T-helper 17 cell (primary cell): ENCODE measurements around the gene ZGLP1. TPM values are rescaled to one million over a fixed set of nuclear protein-coding genes. Genes with fewer than 3 reads are reported as not detected.
A peak's percentile ranks its signal among the peaks of the same experiment; 100 is the strongest.

Experiments
- ATAC-seq: fragments of 150-1000 bp; cut with Tn5 transposase; 2 replicates; pipeline ENCODE4 v1.10.0; 2021; ENCODE audit warnings: mild to moderate bottlenecking, moderate library complexity
- DNase-seq, 3 donors: peaks; one replicate each; pipeline versions ENCODE4 v3.0.0 to v3.0.0-alpha.2; 2020 to 2021
- H3K9me3 ChIP-seq: one replicate; pipeline ENCODE4 v1.7.0; 2013; ENCODE audit warnings: low read length, mild to moderate bottlenecking; ENCODE audit not compliant: control insufficient read depth, poor library complexity, severe bottlenecking
- H3K27ac Mint-ChIP-seq: one replicate; pipeline ENCODE4 v1.8.0; 2022; ENCODE audit warnings: mild to moderate bottlenecking, moderate library complexity, mixed read lengths
- H3K27me3 Mint-ChIP-seq: one replicate; pipeline ENCODE4 v1.8.0; 2022; ENCODE audit warnings: mixed read lengths
- H3K36me3 Mint-ChIP-seq: one replicate; pipeline ENCODE4 v1.8.0; 2022; ENCODE audit warnings: low read depth, mixed read lengths
- H3K4me1 Mint-ChIP-seq: one replicate; pipeline ENCODE4 v1.8.0; 2022; ENCODE audit warnings: mild to moderate bottlenecking, mixed read lengths
- H3K4me3 Mint-ChIP-seq: one replicate; pipeline ENCODE4 v1.8.0; 2022; ENCODE audit warnings: mild to moderate bottlenecking, moderate library complexity, mixed read lengths
- total RNA-seq, 4 donors: library from RNA in 2 of 4; stranded (reverse) in 2 of 4; gene quantifications; one replicate each; pipeline ENCODE4 v1.2.3 and lab custom pipeline; 2022 to 2026

The ZGLP1 gene
- total RNA-seq, 2 donors from 2014 or later, result 1.1 to 2.4 TPM

DNA sequence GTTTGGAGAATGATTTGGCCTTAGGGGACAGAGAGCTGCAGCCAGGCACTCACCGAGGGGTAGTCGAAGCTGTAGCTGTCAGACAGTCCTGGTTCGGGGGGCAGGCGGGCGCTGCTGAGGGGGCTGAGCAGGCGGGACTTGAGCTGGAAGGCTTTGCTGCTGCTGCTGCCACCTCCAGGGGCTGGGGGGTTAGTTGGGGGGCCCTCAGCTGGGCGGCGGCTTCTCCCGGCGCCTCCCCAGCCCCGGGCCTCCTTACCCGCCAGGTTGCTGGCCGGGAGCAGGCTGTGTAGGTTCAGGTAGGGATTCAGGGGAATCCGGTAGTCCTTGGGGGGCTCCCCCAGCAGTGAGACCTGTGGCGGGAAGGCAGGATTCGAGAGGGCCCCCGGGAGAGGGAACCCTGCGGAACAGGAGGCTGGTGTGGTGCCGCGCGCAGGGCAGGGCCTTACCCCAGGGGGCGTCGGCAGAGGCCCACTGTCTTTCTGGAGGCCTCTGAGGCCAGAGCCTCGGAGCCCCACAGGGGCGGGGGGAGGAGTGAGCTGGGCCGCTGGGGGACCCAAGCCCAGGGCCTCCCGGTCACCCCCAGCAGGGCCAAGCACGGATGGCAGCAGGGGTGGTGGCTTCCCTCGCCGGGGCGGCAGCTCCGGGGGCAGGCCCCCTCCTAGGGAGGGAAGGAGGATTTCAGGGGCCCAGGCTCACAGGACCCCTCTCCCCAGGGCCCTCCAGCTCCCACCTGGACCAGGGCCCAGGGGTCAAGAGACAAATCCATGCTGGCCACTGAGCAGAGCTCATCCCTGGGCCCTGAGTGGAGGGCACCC, 11.2 kb upstream of the ZGLP1 start:
- no peak for DNase-seq
- no peaks in the 10 kb centered on the region for H3K9me3 ChIP-seq
- H3K4me3 Mint-ChIP-seq, result peak overlapping the region; percentile 36
- H3K27ac Mint-ChIP-seq, result peak overlapping the region; percentile 65
- no peaks in the 10 kb centered on the region for H3K27me3 Mint-ChIP-seq
- ATAC-seq, result no peak
- H3K4me1 Mint-ChIP-seq, result peaks cover 10% of the 10 kb centered on the region
- H3K36me3 Mint-ChIP-seq, result peaks cover 8% of the 10 kb centered on the region

- no peak overlapping the region for H3K4me3 Mint-ChIP-seq
- ATAC-seq, result no peak
- no peaks in the 10 kb centered on the region for H3K27me3 Mint-ChIP-seq
- H3K9me3 ChIP-seq, result no peaks in the 10 kb centered on the region
- no peak for DNase-seq
- peaks cover 20% of the 10 kb centered on the region for H3K4me1 Mint-ChIP-seq
- H3K27ac Mint-ChIP-seq, result no peak overlapping the region
- peaks cover 8% of the 10 kb centered on the region for H3K36me3 Mint-ChIP-seq
These were observed 9.4 kb upstream of the ZGLP1 start for GRCh38 chr19:10318807-10319682.

GRCh38 chr19:10317857-10318462, 8.3 kb upstream of the ZGLP1 start:
- H3K27me3 Mint-ChIP-seq, result no peaks in the 10 kb centered on the region
- no peak overlapping the region for H3K27ac Mint-ChIP-seq
- peaks cover 20% of the 10 kb centered on the region for H3K4me1 Mint-ChIP-seq

GRCh38 chr19:10317045-10317856, 7.6 kb upstream of the ZGLP1 start:
- no peak overlapping the region for H3K4me3 Mint-ChIP-seq
- DNase-seq, result no peak
- peaks cover 20% of the 10 kb centered on the region for H3K4me1 Mint-ChIP-seq
- no peaks in the 10 kb centered on the region for H3K27me3 Mint-ChIP-seq
- peaks cover 10% of the 10 kb centered on the region for H3K36me3 Mint-ChIP-seq
- peak overlapping the region; percentile 92 for H3K27ac Mint-ChIP-seq
- no peaks in the 10 kb centered on the region for H3K9me3 ChIP-seq
- ATAC-seq, result no peak

More at GRCh38 chr19:10317857-10318462, 8.3 kb upstream of the ZGLP1 start:
- DNase-seq (no peak), ATAC-seq (no peak)
- no peaks in the 10 kb centered on the region for H3K9me3 ChIP-seq
- Mint-ChIP-seq H3K36me3 (peaks cover 10% of the 10 kb centered on the region), H3K4me3 (no peak overlapping the region)

GRCh38 chr19:10316229-10317044, 6.8 kb upstream of the ZGLP1 start:
- no peaks in the 10 kb centered on the region for H3K27me3 Mint-ChIP-seq
- H3K9me3 ChIP-seq, result no peaks in the 10 kb centered on the region
- no peak for DNase-seq
- peak overlapping the region; percentile 92 for H3K27ac Mint-ChIP-seq
- ATAC-seq, result no peak
- peaks cover 6% of the 10 kb centered on the region for H3K36me3 Mint-ChIP-seq
- peaks cover 15% of the 10 kb centered on the region for H3K4me1 Mint-ChIP-seq
- peak overlapping the region; percentile 92 for H3K4me3 Mint-ChIP-seq

GRCh38 chr19:10315335-10316214, 6.0 kb upstream of the ZGLP1 start, which contains the start of gene FDX2:
FDX2 (minus strand) TSS chr19:10316015; CDS start chr19:10315996, 19 bp downstream.
- Mint-ChIP-seq H3K27me3 (no peaks in the 10 kb centered on the region), H3K27ac (peak within 1 kb of the TSS; percentile 92), H3K36me3 (peaks cover 6% of the 10 kb centered on the region), H3K4me1 (peaks cover 15% of the 10 kb centered on the region), H3K4me3 (peak within 1 kb of the TSS; percentile 92)
- H3K9me3 ChIP-seq, result no peaks in the 10 kb centered on the region
- DNase-seq, result peak; percentile 87 to 92 (median 89)
- peak; percentile 89 for ATAC-seq

- ATAC-seq (no peak), DNase-seq (no peak)
- no peak overlapping the region for H3K27ac Mint-ChIP-seq
These were observed 3.3 kb downstream of the ZGLP1 start for GRCh38 chr19:10306327-10306726.

GRCh38 chr19:10305139-10305806, 4.3 kb downstream of the ZGLP1 start:
- Mint-ChIP-seq H3K4me3 (no peak overlapping the region), H3K27me3 (no peaks in the 10 kb centered on the region), H3K36me3 (no peaks in the 10 kb centered on the region), H3K27ac (no peak overlapping the region), H3K4me1 (peaks cover 5% of the 10 kb centered on the region)
- no peak for ATAC-seq
- no peaks in the 10 kb centered on the region for H3K9me3 ChIP-seq
- no peak for DNase-seq

More at GRCh38 chr19:10306327-10306726, 3.3 kb downstream of the ZGLP1 start:
- H3K36me3 Mint-ChIP-seq, result no peaks in the 10 kb centered on the region
- H3K27me3 Mint-ChIP-seq, result no peaks in the 10 kb centered on the region
- peaks cover 5% of the 10 kb centered on the region for H3K4me1 Mint-ChIP-seq
- H3K4me3 Mint-ChIP-seq, result no peak overlapping the region
- H3K9me3 ChIP-seq, result no peaks in the 10 kb centered on the region

DNA sequence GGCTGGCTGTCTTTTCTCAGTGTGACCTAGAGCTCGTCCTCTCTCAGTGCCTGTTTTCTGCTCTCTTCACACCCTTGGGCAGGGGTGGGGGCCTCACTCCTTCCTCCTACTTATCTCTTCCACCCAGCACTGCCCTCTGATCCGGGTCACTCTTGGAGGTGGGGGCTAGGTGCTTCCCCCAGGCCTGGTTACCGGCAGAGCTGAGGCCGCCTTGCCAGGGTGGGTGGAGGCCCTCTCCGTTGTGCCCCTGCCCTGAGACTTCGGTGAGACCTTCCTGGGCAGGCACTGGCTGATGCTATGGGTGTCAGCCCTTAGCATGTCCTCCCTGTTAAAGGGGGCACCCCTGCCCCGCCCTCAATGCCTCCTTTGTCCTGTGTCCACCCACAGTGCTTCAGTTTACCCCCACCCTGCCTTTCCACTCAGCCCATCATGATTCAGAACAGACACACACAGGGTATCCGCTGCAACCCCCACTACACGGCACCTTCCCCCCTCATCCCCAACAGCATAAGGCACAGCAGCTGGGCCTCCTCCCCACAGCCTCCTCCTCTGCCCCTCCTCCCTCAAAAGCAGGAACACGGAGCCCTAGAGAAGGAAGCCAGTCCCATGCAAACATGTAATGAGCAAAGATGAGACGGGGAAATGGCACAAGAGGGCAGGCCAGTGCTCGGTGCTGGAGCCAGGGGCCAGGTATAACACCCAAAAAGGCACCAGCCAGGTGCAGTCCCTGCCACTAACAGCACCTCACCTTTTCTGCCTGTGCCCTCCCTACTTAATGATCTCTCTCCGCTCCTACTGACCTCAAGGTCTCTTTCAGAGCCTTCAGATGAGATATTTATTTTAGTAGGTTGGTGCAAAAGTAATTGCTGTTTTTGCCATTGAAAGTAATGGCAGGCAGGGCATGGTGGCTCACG, 9.8 kb downstream of the ZGLP1 start:
- peaks cover 13% of the 10 kb centered on the region for H3K4me1 Mint-ChIP-seq
- H3K36me3 Mint-ChIP-seq, result no peaks in the 10 kb centered on the region
- no peaks in the 10 kb centered on the region for H3K9me3 ChIP-seq
- peak overlapping the region; percentile 39 for H3K4me3 Mint-ChIP-seq
- DNase-seq, result no peak
- peaks cover 8% of the 10 kb centered on the region for H3K27me3 Mint-ChIP-seq
- no peak overlapping the region for H3K27ac Mint-ChIP-seq
- ATAC-seq, result no peak
